Measurements from ENCODE around the gene OTUB1.
"Not testable (repeated sequence)": the region's sequence is repeated elsewhere in the genome, so short reads cannot be mapped to it uniquely, and the experiment has no call there.

The OTUB1 gene

GRCh38 chr11:63986156-63986931, at the start of gene OTUB1:
Gene OTUB1, plus strand, starts transcription at chr11:63986438. Its CDS starts 19 bp downstream, at chr11:63986457.
- DNase-seq = peak; percentile 96

GRCh38 chr11:63937713-63938478, 48.3 kb upstream of the OTUB1 start:
- peak; percentile 60 for DNase-seq

GRCh38 chr11:63938479-63939396, 47.5 kb upstream of the OTUB1 start, which contains the start of gene NAA40:
Gene NAA40, plus strand, starts transcription at chr11:63939002. Its CDS starts 95 bp downstream, at chr11:63939097.
- peak; percentile 99 for DNase-seq

GRCh38 chr11:63939397-63939891, 46.8 kb upstream of the OTUB1 start:
- DNase-seq = no peak

GRCh38 chr11:63940786-63941185, 45.5 kb upstream of the OTUB1 start:
- DNase-seq = peak; percentile 60

GRCh38 chr11:63941901-63942300, 44.3 kb upstream of the OTUB1 start:
- no peak for DNase-seq

- no peak for DNase-seq
Observed at GRCh38 chr11:63942803-63943202, 43.4 kb upstream of the OTUB1 start.

GRCh38 chr11:63944987-63945386, 41.3 kb upstream of the OTUB1 start:
- DNase-seq = peak; percentile 30

- DNase-seq = peak; percentile 77
Observed at GRCh38 chr11:63945477-63946163, 40.6 kb upstream of the OTUB1 start.

GRCh38 chr11:63951779-63952536, 34.3 kb upstream of the OTUB1 start:
- peak; percentile 91 for DNase-seq

- DNase-seq = no peak
Observed at GRCh38 chr11:63952570-63952969, 33.7 kb upstream of the OTUB1 start.

GRCh38 chr11:63958008-63958407, 28.2 kb upstream of the OTUB1 start:
- peak; percentile 68 for DNase-seq

GRCh38 chr11:63961608-63962412, 24.4 kb upstream of the OTUB1 start:
- DNase-seq = peak; percentile 52

GRCh38 chr11:63963895-63964294, 22.3 kb upstream of the OTUB1 start:
- not testable (repeated sequence) for DNase-seq

- DNase-seq = no peak
Observed at GRCh38 chr11:63966444-63966843, 19.8 kb upstream of the OTUB1 start.

GRCh38 chr11:63969461-63969860, 16.8 kb upstream of the OTUB1 start:
- DNase-seq = peak; percentile 30

GRCh38 chr11:63970902-63971301, 15.3 kb upstream of the OTUB1 start:
- DNase-seq = peak; percentile 58

- DNase-seq = not testable (repeated sequence)
Observed at GRCh38 chr11:63973912-63974258, 12.4 kb upstream of the OTUB1 start.

- peak; percentile 100 for DNase-seq
Observed at GRCh38 chr11:63974259-63975143, 11.7 kb upstream of the OTUB1 start, which contains the start of gene COX8A. Gene COX8A, plus strand, starts transcription at chr11:63974620. Its CDS starts 61 bp downstream, at chr11:63974681.

Measured in hematopoietic multipotent progenitor cell treated with erythropoietin and hydrocortisone succinate and interleukin-3 and kit ligand, for 4 days (in vitro differentiated cells).